HepG2 (cell line): ENCODE measurements around the gene TMPO. TPM values are rescaled to one million over a fixed set of nuclear protein-coding genes. Genes with fewer than 3 reads are reported as not detected.
A peak's percentile ranks its signal among the peaks of the same experiment; 100 is the strongest.

Experiments used
- ARNTL ChIP-seq: sonication (generic); formaldehyde crosslinking; IDR thresholded peaks from 2 replicates; pipeline ENCODE4 v1.4.0; 2020; ENCODE audit warnings: mild to moderate bottlenecking, missing genetic modification reagents
- CBX5 ChIP-seq: sonication (generic); formaldehyde crosslinking; IDR thresholded peaks from 2 replicates; pipeline ENCODE4 v1.4.0; 2020; ENCODE audit warnings: missing genetic modification reagents, borderline replicate concordance
- CREM ChIP-seq, 2 experiments: sonication (generic) in 1 of 2; formaldehyde crosslinking in 1 of 2; IDR thresholded peaks; 2 replicates each; pipeline versions ENCODE4 v1.4.0 to v1.6.1; 2016 to 2020; ENCODE audit warnings: antibody characterized with exemption in 1 of 2, mild to moderate bottlenecking in 1 of 2, missing genetic modification reagents in 1 of 2
- HOXD1 ChIP-seq: sonication (generic); formaldehyde crosslinking; IDR thresholded peaks from 2 replicates; pipeline ENCODE4 v1.5.0; 2020; ENCODE audit warnings: missing genetic modification reagents
- KLF16 ChIP-seq, 2 experiments: sonication (generic) in 1 of 2; formaldehyde crosslinking in 1 of 2; IDR thresholded peaks; 2 replicates each; pipeline versions ENCODE4 v1.6.1 to v1.8.0; 2016 to 2023; ENCODE audit warnings: missing genetic modification reagents in 2 of 2, missing compliant biosample characterization in 1 of 2
- NR2F2 ChIP-seq: IDR thresholded peaks from 2 replicates; pipeline ENCODE4 v1.6.1; 2012; ENCODE audit warnings: low read depth, inconsistent platforms, borderline replicate concordance
- PHB2 ChIP-seq: fragments of 450-650 bp; IDR thresholded peaks from 2 replicates; pipeline ENCODE4 v1.6.1; 2018; ENCODE audit not compliant: partially characterized antibody
- TBP ChIP-seq: sonication (generic); formaldehyde crosslinking; IDR thresholded peaks from 2 replicates; pipeline ENCODE4 v1.5.0; 2020; ENCODE audit warnings: missing genetic modification reagents
- UBTF ChIP-seq: sonication (generic); formaldehyde crosslinking; IDR thresholded peaks from 2 replicates; pipeline ENCODE4 v1.4.0; 2020; ENCODE audit warnings: mild to moderate bottlenecking, missing genetic modification reagents
- ZBTB46 ChIP-seq: sonication (generic); formaldehyde crosslinking; IDR thresholded peaks from 2 replicates; pipeline ENCODE4 v1.4.0; 2020; ENCODE audit warnings: mild to moderate bottlenecking, missing genetic modification reagents, borderline replicate concordance
- ZFP36 ChIP-seq: fragments of 150-350 bp; IDR thresholded peaks from 2 replicates; pipeline ENCODE4 v1.6.1; 2018; ENCODE audit warnings: borderline replicate concordance, low read length, low read depth; ENCODE audit not compliant: partially characterized antibody
- ZMAT3 ChIP-seq: sonication (generic); formaldehyde crosslinking; conservative IDR thresholded peaks from 2 replicates; pipeline ENCODE4 v1.7.0; 2021; ENCODE audit warnings: missing genetic modification reagents
- ZNF260 ChIP-seq: sonication (generic); formaldehyde crosslinking; IDR thresholded peaks from 2 replicates; pipeline ENCODE4 v1.4.0; 2020; ENCODE audit warnings: missing genetic modification reagents, low read depth, mild to moderate bottlenecking, borderline replicate concordance
- ZNF318 ChIP-seq: sonication (generic); formaldehyde crosslinking; IDR thresholded peaks from 2 replicates; pipeline ENCODE4 v1.4.0; 2020; ENCODE audit warnings: mild to moderate bottlenecking, missing genetic modification reagents
- ZNF841 ChIP-seq: sonication (generic); formaldehyde crosslinking; IDR thresholded peaks from 2 replicates; pipeline ENCODE4 v1.8.1; 2023; ENCODE audit warnings: missing genetic modification reagents, borderline replicate concordance
- ZSCAN22 ChIP-seq: sonication (generic); formaldehyde crosslinking; IDR thresholded peaks from 2 replicates; pipeline ENCODE4 v1.4.0; 2020; ENCODE audit warnings: mild to moderate bottlenecking, missing genetic modification reagents
- polyA plus RNA-seq, 8 experiments: library from polyadenylated mRNA; depleted of rRNA in 3 of 8; stranded (reverse) in 7 of 8; unstranded in 1 of 8; fragments of >200 nt; fragmentation: Illumina TruSeq in 4 of 8; extraction: Trizol in 4 of 8; gene quantifications; 2 replicates each; pipeline versions ENCODE4 v1.2.1 to v1.2.3, GENCODE V29; 2011 to 2016; ENCODE audit warnings: low read depth in 4 of 8, missing spikeins in 1 of 8, mixed read lengths in 1 of 8; ENCODE audit not compliant: insufficient read depth in 1 of 8
- total RNA-seq, 5 experiments: library from RNA; depleted of rRNA; stranded (reverse); fragments of >200 nt; fragmentation: Illumina TruSeq; extraction: Trizol; gene quantifications; 2 replicates each; pipeline ENCODE4 v1.2.3, GENCODE V29; 2016; ENCODE audit warnings: low read depth in 1 of 5

The TMPO gene
- total and polyA plus RNA-seq, 2 of the 13 experiments (the other 11 are each of a cell fraction or from before 2014, with no cell fraction given) = 24.2 to 167 TPM

GRCh38 chr12:98515287-98516110 lies at the start of gene TMPO (continued):
- TF ChIP-seq ZBTB46 (CRISPR knock-in tag) = no peak
- TF ChIP-seq ZSCAN22 (CRISPR knock-in tag) = 0 out of 2 replicates have a peak, but pooled peaks have one; percentile 55
- TF ChIP-seq CBX5 (CRISPR knock-in tag) = no peak
- 0 out of 2 replicates have a peak, but pooled peaks have one; percentile 62 for TF ChIP-seq ZMAT3 (CRISPR knock-in tag)
- TF ChIP-seq ARNTL (CRISPR knock-in tag) = no peak
- no peak for TF ChIP-seq ZNF841 (CRISPR knock-in tag)
- TF ChIP-seq TBP (CRISPR knock-in tag) = no peak
- TF ChIP-seq KLF16 (CRISPR knock-in tag; IDR thresholded peaks at IDR 0.05) = peak in 1 of 2 experiments; percentile 53; a peak in 1 of 4 replicates
- TF ChIP-seq ZNF318 (CRISPR knock-in tag) = no peak
- TF ChIP-seq ZNF260 = no peak
- TF ChIP-seq UBTF (CRISPR knock-in tag) = peak; percentile 63
- peak; percentile 39; the same call in 1 of the 2 replicates for TF ChIP-seq HOXD1
- no peak for TF ChIP-seq PHB2
- no peak for TF ChIP-seq ZFP36
- peak; percentile 54; the same call in 1 of the 2 replicates for TF ChIP-seq CREM (IDR thresholded peaks at IDR 0.05)
- no peak for TF ChIP-seq CREM (CRISPR knock-in tag; IDR thresholded peaks at IDR 0.05)
- TF ChIP-seq NR2F2 = no peak
